Sigmoid colon (tissue), 7 donors: ENCODE data around the gene PNPLA8. TPM values are rescaled to one million over a fixed set of nuclear protein-coding genes. Genes with fewer than 3 reads are reported as not detected.

ENCODE experiments used
- DNase-seq: peaks from one replicate; pipeline ENCODE4 v3.0.0-alpha.2; 2019
- H3K27ac ChIP-seq, 4 donors: fragments of 200-600 bp; sonication (generic); one replicate each; pipeline ENCODE4 v1.5.1; 2016 to 2019; ENCODE audit warnings: mild to moderate bottlenecking in 1 of 4
- H3K27me3 ChIP-seq, 3 donors: fragments of 200-600 bp; sonication (generic); one replicate each; pipeline ENCODE4 v1.5.1; 2019; ENCODE audit warnings: mild to moderate bottlenecking in 1 of 3
- H3K36me3 ChIP-seq, 4 donors: fragments of 200-600 bp; sonication (generic); one replicate each; pipeline ENCODE4 v1.5.1; 2016 to 2019
- H3K4me1 ChIP-seq, 4 donors: fragments of 200-600 bp; sonication (generic); one replicate each; pipeline ENCODE4 v1.5.1; 2017 to 2019
- H3K4me3 ChIP-seq, 4 donors: fragments of 200-600 bp; sonication (generic); one replicate each; pipeline ENCODE4 v1.5.1; 2017 to 2019; ENCODE audit warnings: mild to moderate bottlenecking in 2 of 4, moderate library complexity in 1 of 4
- H3K9me3 ChIP-seq, 4 donors: fragments of 200-600 bp in 3 of 4; sonication (generic) in 3 of 4; one replicate each; pipeline versions ENCODE4 v1.5.1 to v1.6.1; 2013 to 2019
- EP300 ChIP-seq, 4 donors: sonication (generic); formaldehyde crosslinking; IDR thresholded peaks; one replicate each; pipeline ENCODE4 v1.6.1; 2017; ENCODE audit warnings: antibody characterized with exemption in 4 of 4
- POLR2A ChIP-seq, 2 donors: fragments of 450-650 bp; IDR thresholded peaks; one replicate each; pipeline ENCODE4 v1.6.1; 2016; ENCODE audit warnings: antibody characterized with exemption in 2 of 2, mild to moderate bottlenecking in 2 of 2, moderate library complexity in 2 of 2
- POLR2AphosphoS5 ChIP-seq, 4 donors: sonication (generic); formaldehyde crosslinking; IDR thresholded peaks; one replicate each; pipeline ENCODE4 v1.6.1; 2017; ENCODE audit warnings: antibody characterized with exemption in 4 of 4
- WGBS, 2 donors: extraction: QIAGEN DNeasy Blood & Tissue Kit; methylation state at CpG; one replicate each; pipeline ENCODE4 v1.1.7; 2013; 5-methylcytosine and 5-hydroxymethylcytosine counted together
- intact Hi-C: fragments of 100-400 bp; cut with DNase I; formaldehyde crosslinking; loops from one replicate; pipeline ENCODE4 v1.15.1; 2023
- polyA plus RNA-seq, 3 donors: library from polyadenylated mRNA; stranded (reverse); fragments of 200-250 nt; gene quantifications; one replicate each; pipeline ENCODE4 v1.2.3, GENCODE V29; 2013
- total RNA-seq, 4 donors: library from RNA; depleted of rRNA; stranded (reverse); fragments of >200 nt; gene quantifications; one replicate each; pipeline ENCODE4 v1.1.0, GENCODE V29; 2016
- TF ChIP-seq, protein P1 (sequence below), 4 experiments: fragments of 450-650 bp in 3 of 4; fragments of 200-600 bp in 1 of 4; IDR thresholded peaks; one replicate each; pipeline ENCODE4 v1.5.1; 2016 to 2019; ENCODE audit warnings: antibody characterized with exemption in 4 of 4, mild to moderate bottlenecking in 3 of 4, moderate library complexity in 2 of 4
- donor health status: healthy with polysubstance abuse.
- donor health status: Bipolar disorder and iron deficiency.
- donor health status: healthy.

PNPLA8 gene
- total and polyA plus RNA-seq, 7 donors = 12.0 to 42.9 (median 26.3) TPM

- H3K27me3 ChIP-seq = no peaks in the 10 kb centered on the region
- no peak overlapping the region for H3K27ac ChIP-seq
- 71 to 87% methylated on average over 5 of the region's 5 CpGs for WGBS, 2 donors
- no peaks in the 10 kb centered on the region for H3K4me1 ChIP-seq
- TF ChIP-seq EP300 (IDR thresholded peaks at IDR 0.05) (no peak), POLR2AphosphoS5 (IDR thresholded peaks at IDR 0.05) (no peak), POLR2A (IDR thresholded peaks at IDR 0.05) (no peak)
- TF ChIP-seq, protein P1, sequence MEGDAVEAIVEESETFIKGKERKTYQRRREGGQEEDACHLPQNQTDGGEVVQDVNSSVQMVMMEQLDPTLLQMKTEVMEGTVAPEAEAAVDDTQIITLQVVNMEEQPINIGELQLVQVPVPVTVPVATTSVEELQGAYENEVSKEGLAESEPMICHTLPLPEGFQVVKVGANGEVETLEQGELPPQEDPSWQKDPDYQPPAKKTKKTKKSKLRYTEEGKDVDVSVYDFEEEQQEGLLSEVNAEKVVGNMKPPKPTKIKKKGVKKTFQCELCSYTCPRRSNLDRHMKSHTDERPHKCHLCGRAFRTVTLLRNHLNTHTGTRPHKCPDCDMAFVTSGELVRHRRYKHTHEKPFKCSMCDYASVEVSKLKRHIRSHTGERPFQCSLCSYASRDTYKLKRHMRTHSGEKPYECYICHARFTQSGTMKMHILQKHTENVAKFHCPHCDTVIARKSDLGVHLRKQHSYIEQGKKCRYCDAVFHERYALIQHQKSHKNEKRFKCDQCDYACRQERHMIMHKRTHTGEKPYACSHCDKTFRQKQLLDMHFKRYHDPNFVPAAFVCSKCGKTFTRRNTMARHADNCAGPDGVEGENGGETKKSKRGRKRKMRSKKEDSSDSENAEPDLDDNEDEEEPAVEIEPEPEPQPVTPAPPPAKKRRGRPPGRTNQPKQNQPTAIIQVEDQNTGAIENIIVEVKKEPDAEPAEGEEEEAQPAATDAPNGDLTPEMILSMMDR (IDR thresholded peaks at IDR 0.05) = no peak
- intact Hi-C loops = no loop called here
- no peak for DNase-seq
- H3K36me3 ChIP-seq = peaks cover 5 to 44% (median 16%) of the 10 kb centered on the region in 4 donors
- H3K9me3 ChIP-seq = no peaks in the 10 kb centered on the region
- no peak overlapping the region for H3K4me3 ChIP-seq
These were observed 22.6 kb downstream of the PNPLA8 start for GRCh38 chr7:108503112-108504026.

GRCh38 chr7:108499566-108499965, 26.4 kb downstream of the PNPLA8 start:
- peaks cover 9 to 64% (median 16%) of the 10 kb centered on the region in 4 donors for H3K36me3 ChIP-seq
- 94 to 98% methylated on average over 1 of the region's 1 CpG for WGBS, 2 donors
- intact Hi-C loops = loop anchor here (2.0 kb wide), 1 partner anchor 319 kb away; no protein-coding TSS in a partner anchor
- no peaks in the 10 kb centered on the region for H3K27me3 ChIP-seq
- no peak overlapping the region for H3K4me3 ChIP-seq
- TF ChIP-seq POLR2A (IDR thresholded peaks at IDR 0.05) (no peak), POLR2AphosphoS5 (IDR thresholded peaks at IDR 0.05) (no peak), EP300 (IDR thresholded peaks at IDR 0.05) (no peak)
- TF ChIP-seq, protein P1 (IDR thresholded peaks at IDR 0.05) = no peak
- no peaks in the 10 kb centered on the region for H3K4me1 ChIP-seq
- H3K27ac ChIP-seq = no peak overlapping the region
- no peak for DNase-seq
- no peaks in the 10 kb centered on the region for H3K9me3 ChIP-seq

DNA sequence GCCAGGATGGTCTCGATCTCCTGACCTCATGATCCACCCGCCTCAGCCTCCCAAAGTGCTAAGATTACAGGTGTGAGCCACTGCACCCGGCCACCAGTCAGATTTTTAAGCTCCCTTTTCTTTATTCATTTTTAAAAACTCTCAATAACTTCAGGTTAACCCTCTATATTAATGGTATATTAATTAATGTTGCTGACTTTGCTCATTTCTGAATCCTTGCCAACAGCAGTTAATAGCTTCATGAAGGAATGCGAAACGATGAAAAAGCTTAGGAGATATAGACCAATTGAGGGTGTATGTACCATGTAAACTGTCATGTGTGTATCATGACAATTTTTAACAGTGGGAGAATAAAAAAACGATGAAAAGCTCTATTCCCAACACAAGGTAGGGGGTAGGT, 27.5 kb downstream of the PNPLA8 start:
- no peak for DNase-seq
- no peaks in the 10 kb centered on the region for H3K9me3 ChIP-seq
- WGBS, 2 donors = 82 to 85% methylated on average over 6 of the region's 6 CpGs
- TF ChIP-seq POLR2AphosphoS5 (IDR thresholded peaks at IDR 0.05) (no peak), EP300 (IDR thresholded peaks at IDR 0.05) (no peak), POLR2A (IDR thresholded peaks at IDR 0.05) (no peak)
- TF ChIP-seq, protein P1 (IDR thresholded peaks at IDR 0.05) = no peak
- H3K4me3 ChIP-seq = no peak overlapping the region
- H3K4me1 ChIP-seq = no peaks in the 10 kb centered on the region
- intact Hi-C loops = loop anchor here (2.0 kb wide), 1 partner anchor 318 kb away; no protein-coding TSS in a partner anchor
- H3K36me3 ChIP-seq = peaks cover 9 to 65% (median 16%) of the 10 kb centered on the region in 4 donors
- H3K27me3 ChIP-seq = no peaks in the 10 kb centered on the region
- no peak overlapping the region for H3K27ac ChIP-seq

- WGBS, 2 donors = 93% methylated on average over 3 of the region's 3 CpGs
- no peak overlapping the region for H3K4me3 ChIP-seq
- TF ChIP-seq EP300 (IDR thresholded peaks at IDR 0.05) (no peak), POLR2AphosphoS5 (IDR thresholded peaks at IDR 0.05) (no peak), POLR2A (IDR thresholded peaks at IDR 0.05) (no peak)
- TF ChIP-seq, protein P1 (IDR thresholded peaks at IDR 0.05) = peak; percentile 12 to 80 (median 66)
- H3K4me1 ChIP-seq = no peaks in the 10 kb centered on the region
- no peak for DNase-seq
- no peaks in the 10 kb centered on the region for H3K27me3 ChIP-seq
- H3K36me3 ChIP-seq = peaks cover 9 to 60% (median 12%) of the 10 kb centered on the region in 4 donors
- intact Hi-C loops = no loop called here
- H3K9me3 ChIP-seq = no peaks in the 10 kb centered on the region
- H3K27ac ChIP-seq = no peak overlapping the region
These were observed 28.7 kb downstream of the PNPLA8 start for GRCh38 chr7:108497082-108497725.
